GM12878 (cell line): ENCODE data around the gene ZNF43. TPM values are rescaled to one million over a fixed set of nuclear protein-coding genes. Genes with fewer than 3 reads are reported as not detected.

Experiments used
- ATAC-seq: fragments of 200-7000 bp; cut with Tn5 transposase; 3 replicates; pipeline ENCODE4 v1.9.1; 2020; ENCODE audit warnings: mild to moderate bottlenecking, moderate library complexity
- BruUV-seq: library from RNA; stranded (reverse); fragments of 400-500 nt; replicated peaks from 2 replicates; lab custom pipeline; 2021; lab: Mats Ljungman, UMichigan
- CTCF ChIA-PET: fragments of 300-600 bp; sonication (Branson Sonifier 250); formaldehyde crosslinking; extraction: SDS; loops from one replicate; lab custom pipeline; 2021; ENCODE audit warnings: inconsistent platforms; lab: Yijun Ruan, JAX
- POLR2A ChIA-PET: fragments of 350-600 bp; formaldehyde crosslinking; extraction: SDS; loops from one replicate; lab custom pipeline; 2021; ENCODE audit warnings: inconsistent platforms; lab: Charles Lee
- RAD21 ChIA-PET: fragments of 300-600 bp; sonication (Branson Sonifier 250); formaldehyde crosslinking; loops from one replicate; lab custom pipeline; 2023; ENCODE audit warnings: antibody characterized with exemption; ENCODE audit not compliant: unreplicated experiment; lab: Charles Lee
- SMC1A ChIA-PET: fragments of 300-600 bp; sonication (Branson Sonifier 250); formaldehyde crosslinking; loops from one replicate; lab custom pipeline; 2023; ENCODE audit not compliant: unreplicated experiment, uncharacterized antibody; lab: Charles Lee
- DNase-seq: peaks from one replicate; pipeline ENCODE4 v3.0.0-alpha.2; 2011; ENCODE audit warnings: low read depth, low spot score
- FAIRE-seq: peaks from 3 replicates; lab custom pipeline; 2011; peaks lifted over from hg19 to GRCh38; lab: Jason Lieb, UNC
- H2AFZ ChIP-seq: 2 replicates; pipeline ENCODE4 v1.6.0; 2011; ENCODE audit warnings: low read depth, low read length, control low read depth; ENCODE audit not compliant: control insufficient read depth
- H3K27ac ChIP-seq: 2 replicates; pipeline ENCODE4 v1.5.1; 2011; ENCODE audit warnings: control low read depth; ENCODE audit not compliant: control insufficient read depth, insufficient read depth
- H3K27me3 ChIP-seq, 2 experiments: replicated peaks in 1 of 2; 2 replicates each; pipeline versions ENCODE4 v1.6.0 to v1.6.1; 2011; ENCODE audit warnings: low read length in 1 of 2; ENCODE audit not compliant: control insufficient read depth in 2 of 2, insufficient read depth in 2 of 2
- H3K36me3 ChIP-seq, 2 experiments: 2 replicates each; pipeline ENCODE4 v1.5.1; 2011; ENCODE audit warnings: low read length in 1 of 2; ENCODE audit not compliant: control insufficient read depth in 2 of 2, insufficient read depth in 2 of 2
- H3K4me1 ChIP-seq: 2 replicates; pipeline ENCODE4 v1.6.1; 2011; ENCODE audit warnings: mild to moderate bottlenecking, low read length, moderate library complexity, mixed read lengths; ENCODE audit not compliant: control insufficient read depth, insufficient read depth
- H3K4me2 ChIP-seq: 2 replicates; pipeline ENCODE4 v1.6.0; 2011; ENCODE audit warnings: control low read depth; ENCODE audit not compliant: control insufficient read depth, insufficient read depth
- H3K4me3 ChIP-seq: fragments of 200-600 bp; sonication (generic); 2 replicates; pipeline ENCODE4 v1.5.1; 2016
- H3K79me2 ChIP-seq: 2 replicates; pipeline ENCODE4 v1.6.0; 2011; ENCODE audit warnings: low read length; ENCODE audit not compliant: control insufficient read depth, insufficient read depth
- H3K9ac ChIP-seq: 2 replicates; pipeline ENCODE4 v1.8.0; 2011; ENCODE audit warnings: low read length, control low read depth, mixed read lengths; ENCODE audit not compliant: control insufficient read depth, insufficient read depth
- H3K9me3 ChIP-seq: replicated peaks from 3 replicates; pipeline ENCODE4 v1.5.1; 2011; ENCODE audit warnings: mild to moderate bottlenecking, low read length; ENCODE audit not compliant: control insufficient read depth, insufficient read depth
- H4K20me1 ChIP-seq: 2 replicates; pipeline ENCODE4 v1.6.0; 2011; ENCODE audit not compliant: control insufficient read depth, insufficient read depth
- JUNB ChIP-seq: IDR thresholded peaks from 2 replicates; pipeline ENCODE4 v1.6.1; 2016; ENCODE audit warnings: antibody characterized with exemption, mild to moderate bottlenecking
- JUND ChIP-seq: IDR thresholded peaks from 2 replicates; pipeline ENCODE4 v1.6.1; 2012; ENCODE audit warnings: low read depth, mild to moderate bottlenecking, low read length, improper control_type of control experiment, moderate library complexity
- KLF5 ChIP-seq: fragments of 450-650 bp; IDR thresholded peaks from 2 replicates; pipeline ENCODE4 v1.6.1; 2014; ENCODE audit warnings: mild to moderate bottlenecking; ENCODE audit not compliant: partially characterized antibody
- MTA2 ChIP-seq: fragments of 450-650 bp; IDR thresholded peaks from 2 replicates; pipeline ENCODE4 v1.6.1; 2016; ENCODE audit warnings: low read depth, mild to moderate bottlenecking, moderate library complexity
- MYB ChIP-seq: fragments of 150-350 bp; IDR thresholded peaks from 2 replicates; pipeline ENCODE4 v1.6.1; 2014; ENCODE audit warnings: mild to moderate bottlenecking, low read depth, low read length, borderline replicate concordance
- TBL1XR1 ChIP-seq: IDR thresholded peaks from 2 replicates; pipeline ENCODE4 v1.6.1; 2012; ENCODE audit warnings: low read depth, low read length, improper control_type of control experiment
- YBX1 ChIP-seq: fragments of 450-650 bp; IDR thresholded peaks from 2 replicates; pipeline ENCODE4 v1.6.1; 2016; ENCODE audit warnings: antibody characterized with exemption
- ZNF217 ChIP-seq: fragments of 450-650 bp; IDR thresholded peaks from 2 replicates; pipeline ENCODE4 v1.6.1; 2017; ENCODE audit warnings: antibody characterized with exemption, mild to moderate bottlenecking
- WGBS: methylation state at CpG from one replicate; pipeline ENCODE4 v1.1.6; 2016; ENCODE audit warnings: low lambda C conversion rate; ENCODE audit not compliant: insufficient replicate concordance, insufficient coverage; ENCODE audit errors: missing lambda C conversion rate; 5-methylcytosine and 5-hydroxymethylcytosine counted together
- in situ Hi-C: fragments of 300-500 bp; cut with MboI; formaldehyde crosslinking; loops from 9 replicates; pipeline ENCODE4 v1.14.3; 2018; ENCODE audit warnings: mixed read lengths
- intact Hi-C: fragments of 100-400 bp; cut with micrococcal nuclease; formaldehyde crosslinking; loops from one replicate; pipeline ENCODE4 v1.14.2; 2022; ENCODE audit not compliant: unreplicated experiment
- polyA plus RNA-seq, 11 experiments: library from polyadenylated mRNA; depleted of rRNA in 4 of 11; unstranded in 6 of 11; stranded (reverse) in 5 of 11; fragments of >200 nt; fragmentation: Nextera tagmentation in 4 of 11; fragmentation: Illumina TruSeq in 1 of 11; extraction: Ambion mirVana in 4 of 11; extraction: Trizol in 1 of 11; gene quantifications; 1 replicate in 1 of 11; 2 replicates in 10 of 11; pipeline versions ENCODE4 v1.2.1 to v1.2.3, GENCODE V29; 2011 to 2016; ENCODE audit warnings: inconsistent platforms in 2 of 11, missing spikeins in 2 of 11, low read depth in 1 of 11
- total RNA-seq, 4 experiments: library from RNA; depleted of rRNA in 3 of 4; stranded (reverse); fragments of >200 nt in 3 of 4; fragmentation: Illumina TruSeq in 1 of 4; extraction: Trizol in 1 of 4; gene quantifications; 2 replicates each; pipeline versions ENCODE4 v1.2.1 to v1.2.3, GENCODE V29; 2013 to 2021
- TF ChIP-seq, protein P1 (sequence below): fragments of 450-650 bp; IDR thresholded peaks from 2 replicates; pipeline ENCODE4 v1.6.1; 2017; ENCODE audit warnings: mild to moderate bottlenecking, moderate library complexity
- TF ChIP-seq, protein P2 (sequence below): fragments of 450-650 bp; IDR thresholded peaks from 2 replicates; pipeline ENCODE4 v1.6.1; 2017; ENCODE audit warnings: mild to moderate bottlenecking, low read depth, inconsistent platforms; ENCODE audit not compliant: poor library complexity, severe bottlenecking
- TF ChIP-seq, protein P3 (sequence below): fragments of 450-650 bp; formaldehyde crosslinking; IDR thresholded peaks from 2 replicates; pipeline ENCODE4 v1.5.0; 2022; ENCODE audit warnings: mild to moderate bottlenecking, missing genetic modification characterization

The ZNF43 gene
- total and polyA plus RNA-seq, 10 of the 15 experiments (the other 5 are each of a cell fraction or from before 2014, with no cell fraction given) = 0.07 to 1.0 (median 0.38) TPM

DNA sequence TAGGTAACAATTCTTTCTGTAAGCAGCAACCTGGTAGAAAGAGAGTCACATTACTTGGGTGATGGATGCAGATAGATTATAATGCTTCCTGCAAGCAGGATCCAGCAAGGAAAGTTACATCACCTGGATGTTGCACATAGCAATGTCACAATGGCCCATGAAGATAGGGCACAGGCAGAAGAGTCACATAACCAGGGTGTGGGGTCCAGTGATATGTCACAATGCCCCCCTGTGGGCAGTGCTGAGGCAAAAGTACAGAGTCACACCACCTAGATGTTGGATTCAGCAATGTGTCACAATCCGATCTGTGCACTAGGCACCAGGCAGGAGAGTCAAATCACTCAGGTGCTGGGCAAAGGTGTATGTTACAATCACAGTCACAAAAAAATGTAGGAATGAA lies 4.0 kb upstream of the ZNF43 start (continued):
- TF ChIP-seq, protein P1, sequence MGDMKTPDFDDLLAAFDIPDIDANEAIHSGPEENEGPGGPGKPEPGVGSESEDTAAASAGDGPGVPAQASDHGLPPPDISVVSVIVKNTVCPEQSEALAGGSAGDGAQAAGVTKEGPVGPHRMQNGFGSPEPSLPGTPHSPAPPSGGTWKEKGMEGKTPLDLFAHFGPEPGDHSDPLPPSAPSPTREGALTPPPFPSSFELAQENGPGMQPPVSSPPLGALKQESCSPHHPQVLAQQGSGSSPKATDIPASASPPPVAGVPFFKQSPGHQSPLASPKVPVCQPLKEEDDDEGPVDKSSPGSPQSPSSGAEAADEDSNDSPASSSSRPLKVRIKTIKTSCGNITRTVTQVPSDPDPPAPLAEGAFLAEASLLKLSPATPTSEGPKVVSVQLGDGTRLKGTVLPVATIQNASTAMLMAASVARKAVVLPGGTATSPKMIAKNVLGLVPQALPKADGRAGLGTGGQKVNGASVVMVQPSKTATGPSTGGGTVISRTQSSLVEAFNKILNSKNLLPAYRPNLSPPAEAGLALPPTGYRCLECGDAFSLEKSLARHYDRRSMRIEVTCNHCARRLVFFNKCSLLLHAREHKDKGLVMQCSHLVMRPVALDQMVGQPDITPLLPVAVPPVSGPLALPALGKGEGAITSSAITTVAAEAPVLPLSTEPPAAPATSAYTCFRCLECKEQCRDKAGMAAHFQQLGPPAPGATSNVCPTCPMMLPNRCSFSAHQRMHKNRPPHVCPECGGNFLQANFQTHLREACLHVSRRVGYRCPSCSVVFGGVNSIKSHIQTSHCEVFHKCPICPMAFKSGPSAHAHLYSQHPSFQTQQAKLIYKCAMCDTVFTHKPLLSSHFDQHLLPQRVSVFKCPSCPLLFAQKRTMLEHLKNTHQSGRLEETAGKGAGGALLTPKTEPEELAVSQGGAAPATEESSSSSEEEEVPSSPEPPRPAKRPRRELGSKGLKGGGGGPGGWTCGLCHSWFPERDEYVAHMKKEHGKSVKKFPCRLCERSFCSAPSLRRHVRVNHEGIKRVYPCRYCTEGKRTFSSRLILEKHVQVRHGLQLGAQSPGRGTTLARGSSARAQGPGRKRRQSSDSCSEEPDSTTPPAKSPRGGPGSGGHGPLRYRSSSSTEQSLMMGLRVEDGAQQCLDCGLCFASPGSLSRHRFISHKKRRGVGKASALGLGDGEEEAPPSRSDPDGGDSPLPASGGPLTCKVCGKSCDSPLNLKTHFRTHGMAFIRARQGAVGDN = no peak
- TF ChIP-seq, protein P2, sequence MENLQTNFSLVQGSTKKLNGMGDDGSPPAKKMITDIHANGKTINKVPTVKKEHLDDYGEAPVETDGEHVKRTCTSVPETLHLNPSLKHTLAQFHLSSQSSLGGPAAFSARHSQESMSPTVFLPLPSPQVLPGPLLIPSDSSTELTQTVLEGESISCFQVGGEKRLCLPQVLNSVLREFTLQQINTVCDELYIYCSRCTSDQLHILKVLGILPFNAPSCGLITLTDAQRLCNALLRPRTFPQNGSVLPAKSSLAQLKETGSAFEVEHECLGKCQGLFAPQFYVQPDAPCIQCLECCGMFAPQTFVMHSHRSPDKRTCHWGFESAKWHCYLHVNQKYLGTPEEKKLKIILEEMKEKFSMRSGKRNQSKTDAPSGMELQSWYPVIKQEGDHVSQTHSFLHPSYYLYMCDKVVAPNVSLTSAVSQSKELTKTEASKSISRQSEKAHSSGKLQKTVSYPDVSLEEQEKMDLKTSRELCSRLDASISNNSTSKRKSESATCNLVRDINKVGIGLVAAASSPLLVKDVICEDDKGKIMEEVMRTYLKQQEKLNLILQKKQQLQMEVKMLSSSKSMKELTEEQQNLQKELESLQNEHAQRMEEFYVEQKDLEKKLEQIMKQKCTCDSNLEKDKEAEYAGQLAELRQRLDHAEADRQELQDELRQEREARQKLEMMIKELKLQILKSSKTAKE = no peak
- TF ChIP-seq YBX1 (no peak), JUNB (no peak), TBL1XR1 (no peak), MTA2 (no peak)

DNA sequence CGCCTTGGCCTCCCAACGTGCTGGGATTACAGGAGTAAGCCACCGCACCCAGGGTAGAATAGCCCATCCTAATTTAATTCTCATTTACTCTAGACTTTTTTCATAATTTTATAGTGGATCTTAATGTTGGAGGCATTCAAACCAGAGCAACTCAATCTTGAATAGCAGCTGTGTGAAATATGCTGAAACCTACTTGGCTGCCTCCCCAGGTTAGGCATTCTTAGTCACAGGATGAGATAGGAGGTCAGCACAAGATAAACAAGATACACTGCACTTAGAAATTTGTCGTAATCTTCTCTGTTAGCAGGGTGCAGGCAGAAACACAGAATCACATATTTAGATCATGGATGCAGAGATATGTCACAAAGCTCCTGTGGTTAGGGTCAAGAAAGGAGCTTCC lies 2.7 kb upstream of the ZNF43 start:
- no peaks in the 10 kb centered on the region for H3K36me3 ChIP-seq
- in situ Hi-C loops = no loop called here
- RAD21 ChIA-PET = no interaction called here
- CTCF ChIA-PET = no interaction called here
- POLR2A ChIA-PET = no interaction called here
- H3K79me2 ChIP-seq = no peaks in the 10 kb centered on the region
- SMC1A ChIA-PET = no interaction called here
- H3K27me3 ChIP-seq = no peaks in the 10 kb centered on the region
- no peak overlapping the region for H3K4me3 ChIP-seq
- intact Hi-C loops = no loop called here
- FAIRE-seq = no peak
- no peak overlapping the region for H3K9ac ChIP-seq
- no peak for DNase-seq
- no peaks in the 10 kb centered on the region for H4K20me1 ChIP-seq
- H3K27ac ChIP-seq = no peak overlapping the region
- peaks cover 4% of the 10 kb centered on the region; the same call in 1 of the 3 replicates for H3K9me3 ChIP-seq
- no peak for ATAC-seq
- no peak overlapping the region for H3K4me2 ChIP-seq
- BruUV-seq = no TSS peak
- no peak overlapping the region for H2AFZ ChIP-seq
- WGBS = 94% methylated on average over 4 of the region's 4 CpGs
- H3K4me1 ChIP-seq = no peaks in the 10 kb centered on the region
- no peak for TF ChIP-seq JUND
- TF ChIP-seq, protein P3, sequence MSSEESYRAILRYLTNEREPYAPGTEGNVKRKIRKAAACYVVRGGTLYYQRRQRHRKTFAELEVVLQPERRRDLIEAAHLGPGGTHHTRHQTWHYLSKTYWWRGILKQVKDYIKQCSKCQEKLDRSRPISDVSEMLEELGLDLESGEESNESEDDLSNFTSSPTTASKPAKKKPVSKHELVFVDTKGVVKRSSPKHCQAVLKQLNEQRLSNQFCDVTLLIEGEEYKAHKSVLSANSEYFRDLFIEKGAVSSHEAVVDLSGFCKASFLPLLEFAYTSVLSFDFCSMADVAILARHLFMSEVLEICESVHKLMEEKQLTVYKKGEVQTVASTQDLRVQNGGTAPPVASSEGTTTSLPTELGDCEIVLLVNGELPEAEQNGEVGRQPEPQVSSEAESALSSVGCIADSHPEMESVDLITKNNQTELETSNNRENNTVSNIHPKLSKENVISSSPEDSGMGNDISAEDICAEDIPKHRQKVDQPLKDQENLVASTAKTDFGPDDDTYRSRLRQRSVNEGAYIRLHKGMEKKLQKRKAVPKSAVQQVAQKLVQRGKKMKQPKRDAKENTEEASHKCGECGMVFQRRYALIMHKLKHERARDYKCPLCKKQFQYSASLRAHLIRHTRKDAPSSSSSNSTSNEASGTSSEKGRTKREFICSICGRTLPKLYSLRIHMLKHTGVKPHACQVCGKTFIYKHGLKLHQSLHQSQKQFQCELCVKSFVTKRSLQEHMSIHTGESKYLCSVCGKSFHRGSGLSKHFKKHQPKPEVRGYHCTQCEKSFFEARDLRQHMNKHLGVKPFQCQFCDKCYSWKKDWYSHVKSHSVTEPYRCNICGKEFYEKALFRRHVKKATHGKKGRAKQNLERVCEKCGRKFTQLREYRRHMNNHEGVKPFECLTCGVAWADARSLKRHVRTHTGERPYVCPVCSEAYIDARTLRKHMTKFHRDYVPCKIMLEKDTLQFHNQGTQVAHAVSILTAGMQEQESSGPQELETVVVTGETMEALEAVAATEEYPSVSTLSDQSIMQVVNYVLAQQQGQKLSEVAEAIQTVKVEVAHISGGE = no peak
- no peak for TF ChIP-seq ZNF217
- TF ChIP-seq MYB = no peak
- TF ChIP-seq KLF5 = no peak
